HG02759 (cell line): ENCODE data around the gene BCAS1.
"Not testable (repeated sequence)": the region's sequence is repeated elsewhere in the genome, so short reads cannot be mapped to it uniquely, and the experiment has no call there.

Source experiments
- ATAC-seq: cut with Tn5 transposase; IDR thresholded peaks from one replicate; pipeline ENCODE4 v1.9.1; 2021; ENCODE audit warnings: mild to moderate bottlenecking, moderate library complexity; ENCODE audit not compliant: unreplicated experiment

The BCAS1 gene

DNA sequence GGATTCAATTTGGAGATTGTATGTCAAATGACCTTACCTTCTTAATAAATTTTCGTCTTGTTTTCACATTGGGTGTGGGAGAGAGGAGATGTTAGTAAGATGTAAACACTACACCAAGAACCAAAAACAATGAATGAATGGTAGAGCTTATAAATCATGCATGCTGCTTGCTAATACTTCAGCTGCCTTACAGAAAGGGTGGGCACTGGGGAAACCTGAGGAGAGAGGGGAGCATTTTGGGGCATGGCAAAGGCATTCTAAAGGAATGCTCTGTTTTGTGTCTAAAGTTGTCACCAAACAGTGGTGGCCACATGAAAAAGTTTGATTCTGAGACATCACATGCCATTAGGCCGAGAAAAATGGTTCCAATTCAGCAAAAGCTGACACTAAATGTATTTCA is 80.4 kb downstream of the BCAS1 start:
- ATAC-seq: no peak

DNA sequence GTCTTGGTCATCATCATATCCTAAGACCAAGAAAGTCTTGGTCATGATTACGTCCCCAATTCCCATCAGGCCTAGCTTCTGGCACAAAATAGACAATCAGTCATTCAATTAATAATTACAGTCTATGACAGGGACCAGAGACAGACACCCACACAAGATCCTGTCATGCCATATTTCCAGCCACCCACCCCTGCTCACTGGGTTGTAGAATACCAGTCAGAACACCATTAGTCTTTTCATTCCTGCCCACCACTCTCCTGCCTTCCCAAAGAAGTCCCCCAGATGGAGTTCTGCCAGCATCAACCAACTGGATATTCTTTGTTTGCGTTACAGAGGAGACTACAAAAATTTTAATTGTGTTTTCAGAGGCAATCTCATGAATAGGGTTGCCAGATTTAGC is 81.0 kb downstream of the BCAS1 start:
- no peak for ATAC-seq

DNA sequence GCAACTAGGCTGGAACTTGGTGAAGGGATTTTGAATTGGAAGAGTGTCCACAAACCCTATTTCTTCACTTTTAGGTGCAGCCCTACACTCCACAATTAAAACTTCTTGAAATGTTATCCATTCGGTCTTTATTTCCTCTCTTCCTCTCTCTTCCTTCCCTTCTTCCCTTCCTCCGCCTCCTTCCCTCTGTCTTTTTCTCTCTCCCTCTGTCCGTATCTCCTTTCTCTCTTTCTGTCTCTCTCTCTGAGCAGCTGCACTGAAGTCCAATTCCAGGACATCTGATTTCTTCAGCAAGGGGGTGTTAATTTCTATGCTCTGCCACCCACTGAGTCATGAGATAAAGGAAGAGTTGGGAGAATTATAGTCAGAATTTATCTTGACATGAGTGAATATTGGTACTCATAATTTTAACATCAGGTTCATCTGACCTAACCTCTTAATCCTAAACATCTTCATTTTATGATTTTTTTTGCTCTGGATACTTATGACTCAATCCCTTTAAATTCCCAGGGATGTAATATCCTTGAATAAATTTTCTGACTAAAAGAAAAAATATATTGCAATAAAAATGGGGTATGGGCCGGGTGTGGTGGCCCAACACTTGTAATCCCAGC is 84.2 kb downstream of the BCAS1 start:
- ATAC-seq: no peak

DNA sequence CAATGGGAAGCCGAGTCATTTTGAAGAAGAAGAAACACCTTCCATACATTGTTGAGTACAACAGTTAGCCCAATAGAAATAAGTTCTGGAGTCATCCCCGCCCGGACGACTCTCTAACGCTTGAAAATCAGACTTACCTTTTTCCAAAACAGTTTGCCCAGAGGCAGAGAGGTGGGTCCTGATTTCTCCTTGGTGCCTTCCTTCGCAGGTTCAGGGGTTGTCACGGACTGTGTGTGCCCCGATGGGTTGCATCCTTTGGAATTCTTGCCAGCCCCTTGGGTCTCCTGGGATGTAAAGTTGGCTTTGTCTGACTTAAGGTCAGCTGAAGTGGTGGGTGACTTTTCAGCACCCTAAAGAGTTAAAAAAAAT is 85.3 kb downstream of the BCAS1 start:
- no peak for ATAC-seq

DNA sequence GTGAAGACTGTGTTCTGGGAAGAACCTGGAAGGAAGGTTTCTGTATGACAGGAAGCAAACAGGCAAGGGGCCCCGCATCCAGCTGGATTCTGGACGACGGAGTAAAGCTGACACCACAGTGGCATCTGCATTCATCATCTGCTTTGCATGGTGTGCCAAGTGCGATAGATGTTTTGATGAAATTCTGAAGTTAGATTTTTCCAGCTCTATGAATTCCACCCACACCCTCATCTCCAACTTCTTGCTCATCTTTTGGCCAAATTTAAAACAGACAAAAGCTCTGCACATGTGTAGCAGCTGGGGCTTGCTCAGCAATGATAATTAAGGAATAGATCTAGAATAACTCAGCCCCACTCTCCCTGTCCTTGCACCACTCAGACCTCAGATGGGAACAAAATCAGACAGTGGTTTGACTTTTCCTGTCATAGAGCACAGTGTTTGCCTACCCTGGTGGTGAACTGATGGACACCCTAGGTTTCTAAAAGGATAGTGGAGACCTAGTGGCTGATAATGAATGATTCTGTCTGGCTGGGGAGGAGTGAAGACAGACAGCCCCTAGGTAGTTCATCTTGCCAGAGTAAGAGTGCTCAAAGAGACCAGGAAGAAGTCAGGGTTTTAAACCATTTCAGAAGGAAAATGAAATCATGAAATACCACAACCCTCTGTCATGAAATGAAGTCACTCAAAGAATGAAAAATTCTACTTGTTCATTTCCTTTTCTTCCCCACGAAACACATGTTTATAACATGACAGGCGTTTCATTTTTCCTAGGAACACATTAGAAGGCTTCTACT is 85.8 kb downstream of the BCAS1 start:
- no peak for ATAC-seq

DNA sequence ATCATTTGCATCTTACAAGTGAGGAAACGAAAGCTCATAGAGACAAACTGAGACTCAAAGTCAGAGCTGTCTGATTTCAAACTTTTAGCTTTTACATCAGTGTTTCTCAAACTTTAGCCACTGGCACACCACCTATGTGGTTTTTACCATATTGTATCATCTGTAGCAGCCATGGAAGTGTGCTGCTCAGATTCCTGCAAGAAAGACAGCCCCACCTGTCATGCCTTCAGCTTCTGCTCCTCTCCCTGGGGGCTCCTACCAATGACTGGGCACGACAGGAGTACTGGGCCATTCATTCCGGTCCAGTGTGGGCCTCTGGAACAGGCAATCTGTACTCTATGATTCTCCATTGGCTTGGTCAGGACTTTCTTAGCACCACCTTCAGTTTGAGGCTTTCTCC is 87.0 kb downstream of the BCAS1 start:
- ATAC-seq: no peak

DNA sequence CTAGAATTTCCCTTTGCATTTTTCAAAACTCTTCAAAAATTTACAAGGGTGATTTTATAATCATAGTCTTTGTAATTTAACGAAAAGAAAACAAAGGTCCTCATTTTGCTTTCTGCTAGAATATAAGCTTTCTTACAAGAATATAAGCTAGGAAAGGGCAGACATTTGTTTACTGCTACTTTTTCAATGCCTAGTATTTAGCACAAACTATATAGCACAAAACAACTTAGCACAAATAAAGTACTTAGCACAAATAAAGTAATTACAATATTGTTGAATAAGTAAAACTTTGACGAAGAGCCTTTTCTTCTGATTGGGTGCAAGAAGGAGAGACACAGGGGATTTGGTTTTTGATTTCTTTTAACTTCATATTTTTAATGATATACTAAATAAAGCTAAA is 87.8 kb downstream of the BCAS1 start:
- no peak for ATAC-seq

DNA sequence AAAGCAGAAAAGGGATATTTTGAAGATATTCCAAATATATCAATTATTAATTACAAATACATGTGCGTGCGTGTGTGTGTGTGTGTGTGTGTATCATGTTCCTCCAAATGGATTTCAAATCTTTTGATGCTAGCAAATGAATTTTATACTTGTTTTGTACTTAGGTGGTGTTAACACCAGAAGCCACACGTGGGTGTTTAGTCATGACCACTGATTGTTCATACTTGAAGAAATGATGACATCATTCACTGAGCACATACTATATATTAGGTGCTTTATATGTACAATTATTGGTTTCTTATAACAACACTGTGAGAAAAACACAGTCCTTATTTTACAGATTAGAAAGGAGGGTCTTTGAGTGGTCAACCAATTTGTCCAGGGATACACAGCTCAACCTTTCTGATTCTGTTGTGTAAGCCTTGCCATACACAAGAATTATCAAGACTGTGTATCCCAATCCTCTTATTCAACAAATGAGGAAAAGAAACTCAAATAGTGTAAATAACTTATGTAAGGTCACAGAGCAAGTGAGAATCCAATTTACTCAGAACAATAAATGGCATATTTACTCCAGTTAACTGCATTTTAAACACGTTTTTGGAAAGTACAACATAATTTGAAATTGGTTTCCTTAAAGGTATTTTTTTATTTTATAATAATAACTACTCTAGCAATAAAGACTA is 88.5 kb downstream of the BCAS1 start:
- no peak for ATAC-seq

DNA sequence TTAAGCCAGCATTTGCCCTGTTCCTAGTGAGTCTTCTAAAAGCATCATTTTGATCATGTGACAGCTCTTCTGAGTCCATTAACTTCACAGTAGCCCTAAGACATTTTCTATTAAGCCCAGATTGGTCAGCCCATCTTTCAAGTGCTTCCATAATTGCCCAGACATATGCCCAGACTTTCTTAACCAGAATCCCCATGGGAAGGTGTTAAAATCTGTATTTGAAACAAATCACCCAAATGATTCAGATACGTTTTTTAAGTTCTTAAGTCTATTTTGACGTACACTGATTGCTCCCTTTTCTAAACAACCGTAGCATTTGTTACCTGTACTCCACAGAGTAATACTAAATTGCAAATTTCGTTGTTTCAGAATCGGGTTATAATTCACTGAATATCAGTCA is 89.3 kb downstream of the BCAS1 start:
- ATAC-seq: no peak

DNA sequence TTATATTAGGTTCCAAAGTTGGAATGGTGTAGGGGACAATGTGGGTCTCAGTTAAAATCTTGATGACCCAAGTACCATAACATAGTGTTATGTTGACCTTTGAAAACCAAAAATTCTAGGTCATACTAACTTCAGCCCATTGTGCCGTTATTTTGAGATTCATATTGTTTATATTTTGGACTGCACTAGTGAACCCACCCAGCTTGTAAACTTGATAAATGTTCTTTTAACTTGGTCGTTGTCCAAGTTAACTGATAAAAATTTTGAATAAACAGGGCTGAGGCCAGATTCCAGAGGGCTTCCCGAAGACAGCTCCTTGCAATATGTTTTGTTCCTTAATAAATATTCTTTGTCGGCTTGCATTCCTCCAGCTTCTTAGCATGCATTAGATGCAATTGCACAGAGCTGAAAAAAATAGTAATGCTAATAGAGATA is 90.3 kb downstream of the BCAS1 start:
- no peak for ATAC-seq

DNA sequence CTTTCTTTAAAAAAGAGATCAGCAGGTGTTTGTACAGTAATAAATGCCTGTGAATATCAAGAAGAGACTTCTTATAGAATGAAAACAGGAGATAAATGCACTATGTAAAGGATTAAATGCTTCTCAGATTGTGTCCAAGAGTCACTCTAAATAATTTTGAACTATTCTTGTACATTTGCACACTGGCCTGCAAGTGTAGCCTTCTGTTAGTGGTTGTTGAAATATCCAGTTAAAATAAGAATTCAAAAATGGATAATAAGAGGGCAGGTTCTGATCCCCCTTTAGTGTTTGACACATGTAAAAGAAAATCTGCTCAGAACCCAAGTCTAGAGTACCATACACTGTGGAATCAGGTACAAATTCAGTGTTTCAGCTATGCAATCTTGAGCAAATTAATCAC is 91.9 kb downstream of the BCAS1 start:
- no peak for ATAC-seq

DNA sequence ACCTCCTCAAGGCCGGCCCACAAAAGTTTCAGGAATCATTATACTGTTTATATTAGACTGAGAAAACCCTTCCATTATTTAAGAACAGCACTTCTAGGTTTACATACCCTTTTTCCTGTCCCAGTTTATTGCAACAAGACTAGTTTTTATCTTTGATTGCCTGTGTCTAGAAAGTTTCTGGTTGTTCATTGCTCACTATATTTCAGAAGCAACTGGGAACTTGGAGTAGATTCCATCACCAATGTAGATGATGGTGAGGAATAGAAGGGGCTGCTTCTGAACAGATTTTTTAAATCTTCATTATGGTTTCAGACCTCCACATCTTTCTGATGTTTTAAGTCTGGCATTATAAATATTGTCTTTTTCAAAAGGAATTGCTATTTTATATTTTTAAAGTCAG is 93.0 kb downstream of the BCAS1 start:
- ATAC-seq: no peak

DNA sequence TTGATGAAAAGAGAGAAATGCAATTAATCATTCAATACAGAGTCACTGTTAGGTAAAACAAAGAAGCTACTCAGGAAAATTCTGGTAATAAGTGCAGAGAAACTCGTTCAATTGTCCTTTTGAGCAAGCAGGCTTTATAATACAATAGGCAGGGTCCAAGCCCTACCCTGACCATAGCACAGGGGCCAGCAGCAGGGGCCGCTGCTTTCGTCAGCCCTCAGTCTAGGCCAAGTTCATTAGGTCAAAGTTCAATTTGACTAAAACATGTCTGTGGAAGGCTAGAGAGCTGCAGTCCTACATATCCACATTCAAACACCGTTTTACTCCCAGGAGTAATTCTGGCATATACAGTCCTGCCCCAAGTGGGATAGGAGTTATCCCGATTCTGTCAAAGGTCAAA is 94.6 kb downstream of the BCAS1 start:
- ATAC-seq: no peak

DNA sequence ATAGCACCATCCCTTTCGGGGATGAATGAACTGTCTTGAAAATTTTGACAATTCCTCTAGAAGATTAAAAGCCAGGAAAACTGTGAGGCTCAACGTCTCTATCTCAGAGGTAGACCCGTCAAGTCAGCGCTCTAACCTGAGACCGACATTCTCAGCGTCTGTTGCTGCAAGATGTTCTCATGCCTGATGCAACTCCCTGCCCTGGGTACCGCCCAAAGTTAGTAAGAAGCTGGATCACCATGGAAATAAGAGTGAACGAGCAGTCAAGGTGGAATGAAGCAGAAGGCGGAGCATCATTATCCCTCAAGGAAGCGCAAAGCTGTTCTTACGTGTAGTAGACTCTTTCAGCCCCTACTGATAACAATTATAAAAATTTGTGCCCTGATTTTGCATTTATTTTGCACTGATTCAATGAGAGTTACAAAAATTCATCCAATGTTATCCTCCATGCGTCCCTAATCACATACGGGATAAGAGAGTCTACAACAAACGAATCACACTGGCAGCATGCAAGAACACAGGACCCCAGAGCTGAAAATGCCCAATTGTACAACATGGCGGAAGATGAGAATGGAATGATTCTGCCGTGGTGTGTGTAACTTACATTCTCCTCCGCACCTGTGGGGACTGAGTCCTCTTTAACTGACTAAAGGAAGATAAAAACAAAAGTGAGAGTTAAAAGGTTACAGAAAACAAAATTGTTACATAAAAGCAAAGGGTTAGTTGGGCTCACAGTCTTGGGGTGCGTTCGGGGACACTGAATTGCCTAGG is 95.4 kb downstream of the BCAS1 start:
- no peak for ATAC-seq

DNA sequence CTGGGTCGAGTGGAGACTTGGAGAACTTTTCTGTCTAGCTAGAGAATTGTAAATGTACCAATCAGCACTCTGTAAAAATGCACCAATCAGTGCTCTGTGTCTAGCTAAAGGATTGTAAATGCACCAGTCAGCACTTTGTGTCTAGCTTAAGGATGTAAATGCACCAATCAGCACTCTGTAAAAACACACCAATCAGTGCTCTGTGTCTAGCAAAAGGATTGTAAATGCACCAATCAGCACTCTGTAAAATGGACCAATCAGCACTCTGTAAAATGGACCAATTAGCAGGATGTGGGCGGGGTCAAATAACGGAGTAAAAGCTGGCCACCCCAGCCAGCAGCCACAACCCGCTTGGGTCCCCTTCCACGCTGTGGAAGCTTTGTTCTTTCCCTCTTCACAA is 96.5 kb downstream of the BCAS1 start:
- ATAC-seq: not testable (repeated sequence)

DNA sequence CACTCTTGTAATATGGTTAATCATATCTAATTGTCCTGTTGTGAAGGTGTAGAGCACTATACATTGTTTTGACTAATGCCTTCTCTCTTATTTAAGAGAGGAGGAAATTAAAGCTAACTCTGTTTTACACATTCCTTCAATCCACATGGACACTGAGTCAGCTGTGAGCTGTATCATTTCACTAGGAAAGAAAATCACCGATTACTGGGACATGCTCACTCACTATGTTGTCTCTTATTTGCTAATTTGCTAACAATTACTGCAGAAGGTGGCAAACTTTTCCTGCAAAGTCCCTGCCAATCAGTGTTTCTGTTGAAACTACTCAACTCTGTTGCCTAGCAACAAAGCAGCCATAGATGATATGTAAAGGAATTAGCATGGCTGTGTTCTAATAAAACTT is 98.2 kb downstream of the BCAS1 start:
- ATAC-seq: no peak

DNA sequence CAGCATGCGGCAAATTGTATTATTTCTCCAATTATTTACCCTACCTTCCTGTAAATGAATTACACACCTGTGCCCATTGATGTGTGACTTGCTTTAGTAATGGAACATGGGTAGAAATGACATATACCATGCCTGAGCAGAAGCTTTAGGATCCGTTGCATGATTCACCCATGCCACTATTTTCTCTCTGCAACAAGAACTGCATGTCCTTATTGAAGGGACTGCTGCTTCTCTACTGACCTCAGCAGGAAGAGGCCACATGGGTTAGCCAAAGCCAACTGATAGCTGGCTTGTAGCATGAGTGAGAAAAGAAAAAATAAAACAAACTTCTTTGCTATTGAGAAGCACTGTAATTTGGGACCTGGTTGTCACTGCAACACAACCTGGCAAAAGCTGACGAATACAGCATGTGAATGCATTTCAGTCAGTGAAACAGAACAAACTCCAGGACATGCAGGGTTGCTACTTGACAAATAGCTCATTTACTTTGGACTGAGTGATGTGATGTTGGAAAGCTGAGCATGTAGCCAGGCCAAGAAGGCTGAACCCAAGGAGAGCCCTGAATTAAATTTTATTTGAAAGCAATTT is 99.2 kb downstream of the BCAS1 start:
- no peak for ATAC-seq

DNA sequence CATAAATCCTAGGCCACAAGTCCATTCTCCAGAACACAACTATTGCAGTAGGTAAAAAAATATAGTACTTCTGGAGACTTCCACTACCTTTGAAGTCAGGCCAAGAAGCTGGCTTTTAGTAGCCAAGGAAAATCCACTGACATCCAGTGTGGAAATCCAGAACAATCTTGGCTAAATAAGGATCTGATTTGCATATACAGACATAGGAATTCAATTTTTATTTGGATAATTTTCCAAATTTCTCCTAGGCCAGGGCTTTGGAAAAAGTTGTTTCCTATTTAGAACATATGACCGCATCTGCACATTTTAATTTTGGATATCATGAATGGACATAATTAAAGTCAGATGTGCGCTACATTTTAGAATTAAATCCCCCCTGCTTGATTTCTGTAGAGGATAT is 100.2 kb downstream of the BCAS1 start:
- ATAC-seq: no peak

DNA sequence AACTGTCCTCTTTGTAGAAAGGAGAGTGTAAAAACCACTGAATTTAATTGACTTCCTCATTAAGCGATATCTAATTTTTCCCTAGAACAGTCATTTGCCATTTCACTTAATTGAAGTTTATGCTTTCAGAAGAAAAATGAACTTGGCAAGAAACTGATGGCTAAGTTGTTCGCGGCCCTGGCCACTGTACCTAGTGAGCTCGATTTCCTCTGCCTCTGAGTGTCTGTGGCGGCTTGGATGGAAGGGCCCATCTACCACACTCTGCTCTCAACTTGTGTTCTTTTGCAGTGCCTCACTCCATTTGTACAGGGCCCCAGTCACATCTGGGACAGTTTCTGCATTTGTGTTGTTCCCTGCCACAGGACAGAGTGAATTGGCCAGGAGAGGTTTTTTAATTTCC is 102.9 kb downstream of the BCAS1 start:
- no peak for ATAC-seq

DNA sequence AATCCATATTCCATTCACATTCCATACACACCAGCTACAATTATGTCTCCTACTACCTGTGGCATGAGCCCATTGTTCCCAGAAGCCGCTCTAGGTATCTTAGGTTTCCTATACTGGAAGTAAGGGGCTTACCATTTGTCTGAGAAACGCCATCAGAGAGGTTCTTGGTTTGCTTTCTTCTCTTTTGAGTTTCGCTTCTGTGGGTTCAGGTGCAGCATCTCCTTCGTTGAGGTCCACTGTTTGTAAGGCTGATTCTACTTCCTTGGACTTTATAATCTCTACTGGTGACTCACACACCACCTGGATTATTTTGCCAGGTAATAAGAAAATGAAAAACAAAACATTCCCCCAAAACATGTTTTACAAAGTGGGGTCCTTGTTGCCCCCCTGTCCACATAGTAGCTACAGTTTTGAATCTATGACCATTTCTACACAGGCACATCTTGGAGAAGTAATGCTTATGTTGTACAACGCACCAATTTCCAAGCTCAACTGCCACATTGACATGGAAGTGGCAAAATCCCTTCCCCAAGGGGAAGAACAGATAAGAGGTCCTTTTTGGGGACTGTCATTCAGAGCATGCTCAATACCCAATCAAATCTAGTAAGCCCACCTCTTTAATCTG is 103.5 kb downstream of the BCAS1 start:
- no peak for ATAC-seq
